HEK293 (cell line): ENCODE data around the gene TFRC.

Source experiments
- CTCF ChIA-PET: fragments of 350-600 bp; formaldehyde crosslinking; extraction: SDS; loops from one replicate; lab custom pipeline; 2021; ENCODE audit warnings: antibody characterized with exemption; lab: Yijun Ruan, JAX
- POLR2A ChIA-PET: fragments of 300-600 bp; formaldehyde crosslinking; extraction: SDS; loops from one replicate; lab custom pipeline; 2020; ENCODE audit warnings: antibody characterized with exemption, inconsistent platforms; lab: Yijun Ruan, JAX
- H3K27ac ChIP-seq: fragments of 200-500 bp; sonication (Bioruptor generic); 2 replicates; pipeline ENCODE4 v1.5.1; 2014; ENCODE audit warnings: low read depth, low read length, control low read depth, inconsistent platforms; ENCODE audit errors: extremely low read depth
- H3K36me3 ChIP-seq, 2 experiments: fragments of 200-500 bp in 1 of 2; sonication (Bioruptor generic) in 1 of 2; 1 replicate in 1 of 2; 2 replicates in 1 of 2; pipeline ENCODE4 v1.5.1; 2014 to 2017; ENCODE audit warnings: inconsistent platforms in 2 of 2, low read length in 2 of 2; ENCODE audit not compliant: control insufficient read depth in 2 of 2, insufficient read depth in 1 of 2
- H3K4me1 ChIP-seq: fragments of 200-500 bp; sonication (Bioruptor generic); 2 replicates; pipeline ENCODE4 v1.5.1; 2014; ENCODE audit warnings: mild to moderate bottlenecking, low read length, inconsistent platforms; ENCODE audit not compliant: control insufficient read depth, insufficient read depth
- H3K4me3 ChIP-seq: 2 replicates; pipeline ENCODE4 v1.5.1; 2011; ENCODE audit warnings: low read depth, mild to moderate bottlenecking, control low read depth, low read length, moderate library complexity
- H3K9me3 ChIP-seq: fragments of 200-500 bp; sonication (Bioruptor generic); 2 replicates; pipeline ENCODE4 v1.5.1; 2014; ENCODE audit warnings: low read depth, low read length, inconsistent platforms; ENCODE audit not compliant: control insufficient read depth, insufficient read depth
- ELK4 ChIP-seq: IDR thresholded peaks from 2 replicates; pipeline ENCODE4 v1.6.1; 2011; ENCODE audit warnings: mild to moderate bottlenecking, low read depth, low read length, borderline replicate concordance
- GLI4 ChIP-seq: fragments of 450-650 bp; formaldehyde crosslinking; IDR thresholded peaks from 2 replicates; pipeline ENCODE4 v1.5.1; 2016; ENCODE audit warnings: missing biosample characterization, missing genetic modification characterization
- HOXA7 ChIP-seq: sonication (generic); formaldehyde crosslinking; IDR thresholded peaks from 2 replicates; pipeline ENCODE4 v1.8.1; 2022; ENCODE audit warnings: missing genetic modification reagents, borderline replicate concordance
- MYNN ChIP-seq: fragments of 450-650 bp; formaldehyde crosslinking; IDR thresholded peaks from 2 replicates; pipeline ENCODE4 v1.5.1; 2016; ENCODE audit warnings: missing biosample characterization, missing genetic modification characterization, borderline replicate concordance
- OVOL3 ChIP-seq: fragments of 450-650 bp; formaldehyde crosslinking; IDR thresholded peaks from 2 replicates; pipeline ENCODE4 v1.5.1; 2016; ENCODE audit warnings: missing biosample characterization, missing genetic modification characterization
- SCRT1 ChIP-seq: fragments of 450-650 bp; formaldehyde crosslinking; IDR thresholded peaks from 2 replicates; pipeline ENCODE4 v1.5.1; 2016; ENCODE audit warnings: missing biosample characterization, missing genetic modification characterization, borderline replicate concordance
- SP7 ChIP-seq: fragments of 450-650 bp; formaldehyde crosslinking; IDR thresholded peaks from 2 replicates; pipeline ENCODE4 v1.5.1; 2016; ENCODE audit warnings: missing biosample characterization, missing genetic modification characterization
- ZFP3 ChIP-seq: fragments of 450-650 bp; formaldehyde crosslinking; IDR thresholded peaks from 2 replicates; pipeline ENCODE4 v1.5.1; 2016; ENCODE audit warnings: low read depth, missing biosample characterization, missing genetic modification characterization
- ZFP69B ChIP-seq: fragments of 450-650 bp; formaldehyde crosslinking; IDR thresholded peaks from 2 replicates; pipeline ENCODE4 v1.5.1; 2016; ENCODE audit warnings: missing biosample characterization, missing genetic modification characterization
- ZNF157 ChIP-seq: fragments of 450-650 bp; formaldehyde crosslinking; IDR thresholded peaks from 2 replicates; pipeline ENCODE4 v1.5.1; 2016; ENCODE audit warnings: missing biosample characterization, missing genetic modification characterization
- ZNF169 ChIP-seq: fragments of 450-650 bp; formaldehyde crosslinking; IDR thresholded peaks from 2 replicates; pipeline ENCODE4 v1.5.1; 2016; ENCODE audit warnings: missing biosample characterization, missing genetic modification characterization
- ZNF175 ChIP-seq: fragments of 450-650 bp; formaldehyde crosslinking; IDR thresholded peaks from 2 replicates; pipeline ENCODE4 v1.5.1; 2016; ENCODE audit warnings: missing biosample characterization, missing genetic modification characterization
- ZNF280C ChIP-seq: fragments of 450-650 bp; formaldehyde crosslinking; IDR thresholded peaks from 2 replicates; pipeline ENCODE4 v1.5.1; 2016; ENCODE audit warnings: missing biosample characterization, missing genetic modification characterization
- ZNF292 ChIP-seq: fragments of 450-650 bp; formaldehyde crosslinking; IDR thresholded peaks from 2 replicates; pipeline ENCODE4 v1.5.1; 2016; ENCODE audit warnings: low read depth, missing biosample characterization, missing genetic modification characterization, borderline replicate concordance
- ZNF302 ChIP-seq: fragments of 450-650 bp; formaldehyde crosslinking; IDR thresholded peaks from 2 replicates; pipeline ENCODE4 v1.5.1; 2016; ENCODE audit warnings: missing biosample characterization, missing genetic modification characterization, low read depth
- ZNF354C ChIP-seq: fragments of 450-650 bp; formaldehyde crosslinking; IDR thresholded peaks from 2 replicates; pipeline ENCODE4 v1.5.1; 2016; ENCODE audit warnings: missing biosample characterization, missing genetic modification characterization, low read depth, borderline replicate concordance
- ZNF514 ChIP-seq: fragments of 450-650 bp; formaldehyde crosslinking; IDR thresholded peaks from 2 replicates; pipeline ENCODE4 v1.5.1; 2016; ENCODE audit warnings: missing biosample characterization, missing genetic modification characterization
- ZNF529 ChIP-seq: fragments of 450-650 bp; formaldehyde crosslinking; IDR thresholded peaks from 2 replicates; pipeline ENCODE4 v1.5.1; 2017; ENCODE audit warnings: missing genetic modification characterization, missing biosample characterization; ENCODE audit not compliant: insufficient replicate concordance
- ZNF549 ChIP-seq: fragments of 450-650 bp; IDR thresholded peaks from 2 replicates; pipeline ENCODE4 v1.5.1; 2018; ENCODE audit warnings: missing biosample characterization, missing genetic modification characterization, mild to moderate bottlenecking, inconsistent platforms, moderate library complexity
- ZNF785 ChIP-seq: fragments of 450-650 bp; formaldehyde crosslinking; IDR thresholded peaks from 2 replicates; pipeline ENCODE4 v1.5.1; 2016; ENCODE audit warnings: missing biosample characterization, missing genetic modification characterization
- ZSCAN23 ChIP-seq: fragments of 450-650 bp; formaldehyde crosslinking; IDR thresholded peaks from 2 replicates; pipeline ENCODE4 v1.5.1; 2016; ENCODE audit warnings: missing biosample characterization, missing genetic modification characterization
- ZSCAN30 ChIP-seq: fragments of 450-650 bp; IDR thresholded peaks from 2 replicates; pipeline ENCODE4 v1.5.1; 2018; ENCODE audit warnings: missing biosample characterization, mild to moderate bottlenecking, missing genetic modification characterization, moderate library complexity
- ZXDB ChIP-seq: fragments of 450-650 bp; formaldehyde crosslinking; IDR thresholded peaks from 2 replicates; pipeline ENCODE4 v1.5.1; 2016; ENCODE audit warnings: missing biosample characterization, missing genetic modification characterization
- TF ChIP-seq, protein P1 (sequence below): fragments of 450-650 bp; IDR thresholded peaks from 2 replicates; pipeline ENCODE4 v1.5.1; 2018; ENCODE audit warnings: missing biosample characterization, mild to moderate bottlenecking, missing genetic modification characterization
- TF ChIP-seq, protein P2 (sequence below): fragments of 450-650 bp; formaldehyde crosslinking; IDR thresholded peaks from 2 replicates; pipeline ENCODE4 v1.5.1; 2017; ENCODE audit warnings: missing biosample characterization, missing genetic modification characterization
- TF ChIP-seq, protein P3 (sequence below): fragments of 450-650 bp; formaldehyde crosslinking; IDR thresholded peaks from 2 replicates; pipeline ENCODE4 v1.5.1; 2016; ENCODE audit warnings: missing biosample characterization, missing genetic modification characterization

Gene TFRC

DNA sequence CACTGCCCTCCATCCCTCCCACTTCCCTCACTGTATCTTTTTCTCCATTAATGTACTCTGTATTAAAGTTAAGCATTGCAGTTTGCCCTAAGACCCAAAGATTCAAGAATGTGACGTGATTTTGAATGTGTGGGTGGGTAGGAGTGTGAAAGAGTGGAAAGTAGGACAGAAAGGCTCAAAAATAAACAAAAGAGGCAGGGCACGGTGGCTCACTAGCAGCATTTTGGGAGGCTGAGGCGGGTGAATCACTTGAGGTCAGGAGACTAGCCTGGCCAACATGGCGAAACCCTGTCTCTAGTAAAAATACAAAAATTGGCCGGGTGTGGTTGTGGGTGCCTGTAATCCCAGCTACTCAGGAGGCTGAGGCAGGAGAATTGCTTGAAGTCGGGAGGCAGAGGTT, 18.4 kb downstream of the TFRC start:
- no peak for TF ChIP-seq ZNF549 (tag by site-specific recombination)
- no peak for TF ChIP-seq SP7 (tag by site-specific recombination)
- TF ChIP-seq ZNF354C (tag by site-specific recombination): no peak
- TF ChIP-seq ZNF514 (tag by site-specific recombination): no peak
- no peak for TF ChIP-seq HOXA7 (CRISPR knock-in tag)
- TF ChIP-seq ZNF157: no peak
- no peak for TF ChIP-seq ZNF280C (tag by site-specific recombination)
- TF ChIP-seq, protein P1, sequence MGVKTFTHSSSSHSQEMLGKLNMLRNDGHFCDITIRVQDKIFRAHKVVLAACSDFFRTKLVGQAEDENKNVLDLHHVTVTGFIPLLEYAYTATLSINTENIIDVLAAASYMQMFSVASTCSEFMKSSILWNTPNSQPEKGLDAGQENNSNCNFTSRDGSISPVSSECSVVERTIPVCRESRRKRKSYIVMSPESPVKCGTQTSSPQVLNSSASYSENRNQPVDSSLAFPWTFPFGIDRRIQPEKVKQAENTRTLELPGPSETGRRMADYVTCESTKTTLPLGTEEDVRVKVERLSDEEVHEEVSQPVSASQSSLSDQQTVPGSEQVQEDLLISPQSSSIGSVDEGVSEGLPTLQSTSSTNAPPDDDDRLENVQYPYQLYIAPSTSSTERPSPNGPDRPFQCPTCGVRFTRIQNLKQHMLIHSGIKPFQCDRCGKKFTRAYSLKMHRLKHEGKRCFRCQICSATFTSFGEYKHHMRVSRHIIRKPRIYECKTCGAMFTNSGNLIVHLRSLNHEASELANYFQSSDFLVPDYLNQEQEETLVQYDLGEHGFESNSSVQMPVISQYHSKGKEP (tag by site-specific recombination): no peak
- TF ChIP-seq ZNF529 (tag by site-specific recombination): no peak
- TF ChIP-seq ZSCAN23 (tag by site-specific recombination): no peak
- TF ChIP-seq, protein P2, sequence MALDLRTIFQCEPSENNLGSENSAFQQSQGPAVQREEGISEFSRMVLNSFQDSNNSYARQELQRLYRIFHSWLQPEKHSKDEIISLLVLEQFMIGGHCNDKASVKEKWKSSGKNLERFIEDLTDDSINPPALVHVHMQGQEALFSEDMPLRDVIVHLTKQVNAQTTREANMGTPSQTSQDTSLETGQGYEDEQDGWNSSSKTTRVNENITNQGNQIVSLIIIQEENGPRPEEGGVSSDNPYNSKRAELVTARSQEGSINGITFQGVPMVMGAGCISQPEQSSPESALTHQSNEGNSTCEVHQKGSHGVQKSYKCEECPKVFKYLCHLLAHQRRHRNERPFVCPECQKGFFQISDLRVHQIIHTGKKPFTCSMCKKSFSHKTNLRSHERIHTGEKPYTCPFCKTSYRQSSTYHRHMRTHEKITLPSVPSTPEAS: no peak
- no peak for TF ChIP-seq ZFP69B (tag by site-specific recombination)
- TF ChIP-seq, protein P3, sequence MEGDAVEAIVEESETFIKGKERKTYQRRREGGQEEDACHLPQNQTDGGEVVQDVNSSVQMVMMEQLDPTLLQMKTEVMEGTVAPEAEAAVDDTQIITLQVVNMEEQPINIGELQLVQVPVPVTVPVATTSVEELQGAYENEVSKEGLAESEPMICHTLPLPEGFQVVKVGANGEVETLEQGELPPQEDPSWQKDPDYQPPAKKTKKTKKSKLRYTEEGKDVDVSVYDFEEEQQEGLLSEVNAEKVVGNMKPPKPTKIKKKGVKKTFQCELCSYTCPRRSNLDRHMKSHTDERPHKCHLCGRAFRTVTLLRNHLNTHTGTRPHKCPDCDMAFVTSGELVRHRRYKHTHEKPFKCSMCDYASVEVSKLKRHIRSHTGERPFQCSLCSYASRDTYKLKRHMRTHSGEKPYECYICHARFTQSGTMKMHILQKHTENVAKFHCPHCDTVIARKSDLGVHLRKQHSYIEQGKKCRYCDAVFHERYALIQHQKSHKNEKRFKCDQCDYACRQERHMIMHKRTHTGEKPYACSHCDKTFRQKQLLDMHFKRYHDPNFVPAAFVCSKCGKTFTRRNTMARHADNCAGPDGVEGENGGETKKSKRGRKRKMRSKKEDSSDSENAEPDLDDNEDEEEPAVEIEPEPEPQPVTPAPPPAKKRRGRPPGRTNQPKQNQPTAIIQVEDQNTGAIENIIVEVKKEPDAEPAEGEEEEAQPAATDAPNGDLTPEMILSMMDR (tag by site-specific recombination): no peak
- no peak for TF ChIP-seq ZNF785 (tag by site-specific recombination)
- no peak for TF ChIP-seq ZSCAN30
- no peak for TF ChIP-seq MYNN (tag by site-specific recombination)
- TF ChIP-seq ZXDB: no peak
- H3K4me3 ChIP-seq: no peak overlapping the region
- no peak overlapping the region for H3K27ac ChIP-seq
- H3K4me1 ChIP-seq: no peaks in the 10 kb centered on the region
- H3K9me3 ChIP-seq: no peaks in the 10 kb centered on the region
- peaks cover 50 to 96% of the 10 kb centered on the region in 2 experiments for H3K36me3 ChIP-seq
- ChIA-PET CTCF (interaction anchor here (2.1 kb wide), 1 partner anchor 10 kb away, joined by 16 read pairs; no protein-coding TSS in a partner anchor), POLR2A (no interaction called here)

DNA sequence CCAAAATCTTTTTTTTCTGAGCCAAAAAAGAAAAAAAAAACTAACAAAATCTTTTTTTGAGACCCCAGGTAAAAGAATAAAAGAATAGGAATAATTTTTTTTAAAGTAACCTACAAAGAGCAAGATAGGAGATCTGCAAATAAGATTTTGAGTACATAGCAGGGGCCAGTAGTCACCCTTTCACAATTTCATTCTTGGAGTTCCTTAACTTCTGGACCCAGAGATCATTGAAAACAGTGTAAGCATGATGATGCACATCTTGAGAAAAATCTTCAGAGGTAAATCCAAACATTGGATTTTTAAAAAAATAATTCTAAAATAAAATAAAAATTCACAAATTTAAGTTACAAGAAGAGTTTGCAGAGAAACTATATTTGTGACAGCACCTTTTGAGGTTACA, 18.8 kb downstream of the TFRC start:
- CTCF ChIA-PET: no interaction called here
- peaks cover 47 to 97% of the 10 kb centered on the region in 2 experiments for H3K36me3 ChIP-seq
- POLR2A ChIA-PET: no interaction called here
- no peak for TF ChIP-seq ZNF292 (tag by site-specific recombination)
- TF ChIP-seq, protein P1 (tag by site-specific recombination): no peak
- TF ChIP-seq ZFP3 (tag by site-specific recombination): no peak
- no peak for TF ChIP-seq ELK4
- no peak for TF ChIP-seq ZNF169
- no peak for TF ChIP-seq GLI4 (tag by site-specific recombination)
- no peak for TF ChIP-seq SCRT1 (tag by site-specific recombination)
- no peak for TF ChIP-seq OVOL3
- TF ChIP-seq ZNF175: no peak
- no peak for TF ChIP-seq ZNF302 (tag by site-specific recombination)

More for the DNA sequence above, 18.8 kb downstream of the TFRC start:
- Histone ChIP-seq H3K4me1 (no peaks in the 10 kb centered on the region), H3K9me3 (no peaks in the 10 kb centered on the region), H3K4me3 (no peak overlapping the region), H3K27ac (no peak overlapping the region)
